Tibial nerve (tissue), 4 donors: ENCODE measurements around the gene C19orf33. TPM values are rescaled to one million over a fixed set of nuclear protein-coding genes. Genes with fewer than 3 reads are reported as not detected.

Experiments used
- DNase-seq, 2 donors: peaks; one replicate each; pipeline ENCODE4 v3.0.0-alpha.2; 2019; ENCODE audit warnings: low spot score in 2 of 2
- H3K27ac ChIP-seq, 4 donors: fragments of 200-600 bp; sonication (generic) in 3 of 4; one replicate each; pipeline ENCODE4 v1.5.1; 2017 to 2019; ENCODE audit warnings: mild to moderate bottlenecking in 1 of 4
- H3K27me3 ChIP-seq, 2 donors: fragments of 200-600 bp; sonication (generic) in 1 of 2; one replicate each; pipeline versions ENCODE4 v1.5.1 to v1.6.0; 2017 to 2019
- H3K36me3 ChIP-seq, 3 donors: fragments of 200-600 bp; sonication (generic); one replicate each; pipeline ENCODE4 v1.5.1; 2018 to 2019
- H3K4me1 ChIP-seq, 4 donors: fragments of 200-600 bp; sonication (generic) in 3 of 4; one replicate each; pipeline ENCODE4 v1.5.1; 2017 to 2019
- H3K4me3 ChIP-seq, 4 donors: fragments of 200-600 bp; sonication (generic) in 3 of 4; one replicate each; pipeline ENCODE4 v1.5.1; 2017 to 2019; ENCODE audit warnings: mild to moderate bottlenecking in 1 of 4, moderate library complexity in 1 of 4
- H3K9me3 ChIP-seq, 4 donors: fragments of 200-600 bp; sonication (generic) in 3 of 4; one replicate each; pipeline ENCODE4 v1.5.1; 2017 to 2019
- EP300 ChIP-seq, 2 donors: sonication (generic); formaldehyde crosslinking; IDR thresholded peaks; one replicate each; pipeline ENCODE4 v1.6.1; 2017; ENCODE audit warnings: antibody characterized with exemption in 2 of 2, mild to moderate bottlenecking in 1 of 2
- POLR2A ChIP-seq, 2 donors: fragments of 450-650 bp; IDR thresholded peaks; one replicate each; pipeline ENCODE4 v1.6.1; 2017; ENCODE audit warnings: antibody characterized with exemption in 2 of 2, mild to moderate bottlenecking in 2 of 2, moderate library complexity in 2 of 2
- WGBS, 2 donors: methylation state at CpG; one replicate each; pipeline ENCODE4 v1.1.5; 2018; 5-methylcytosine and 5-hydroxymethylcytosine counted together
- total RNA-seq, 4 donors: library from RNA; depleted of rRNA; stranded (reverse); fragments of >200 nt; gene quantifications; one replicate each; pipeline ENCODE4 v1.1.0, GENCODE V29; 2016
- TF ChIP-seq, protein P1 (sequence below), 5 experiments: fragments of 200-600 bp in 3 of 5; fragments of 450-650 bp in 2 of 5; sonication (generic) in 3 of 5; IDR thresholded peaks; one replicate each; pipeline ENCODE4 v1.5.1; 2016 to 2019; ENCODE audit warnings: antibody characterized with exemption in 5 of 5, mild to moderate bottlenecking in 3 of 5, moderate library complexity in 2 of 5

Gene C19orf33
- total RNA-seq, 4 donors from 2014 or later = 76.8 to 627 (median 335) TPM

DNA sequence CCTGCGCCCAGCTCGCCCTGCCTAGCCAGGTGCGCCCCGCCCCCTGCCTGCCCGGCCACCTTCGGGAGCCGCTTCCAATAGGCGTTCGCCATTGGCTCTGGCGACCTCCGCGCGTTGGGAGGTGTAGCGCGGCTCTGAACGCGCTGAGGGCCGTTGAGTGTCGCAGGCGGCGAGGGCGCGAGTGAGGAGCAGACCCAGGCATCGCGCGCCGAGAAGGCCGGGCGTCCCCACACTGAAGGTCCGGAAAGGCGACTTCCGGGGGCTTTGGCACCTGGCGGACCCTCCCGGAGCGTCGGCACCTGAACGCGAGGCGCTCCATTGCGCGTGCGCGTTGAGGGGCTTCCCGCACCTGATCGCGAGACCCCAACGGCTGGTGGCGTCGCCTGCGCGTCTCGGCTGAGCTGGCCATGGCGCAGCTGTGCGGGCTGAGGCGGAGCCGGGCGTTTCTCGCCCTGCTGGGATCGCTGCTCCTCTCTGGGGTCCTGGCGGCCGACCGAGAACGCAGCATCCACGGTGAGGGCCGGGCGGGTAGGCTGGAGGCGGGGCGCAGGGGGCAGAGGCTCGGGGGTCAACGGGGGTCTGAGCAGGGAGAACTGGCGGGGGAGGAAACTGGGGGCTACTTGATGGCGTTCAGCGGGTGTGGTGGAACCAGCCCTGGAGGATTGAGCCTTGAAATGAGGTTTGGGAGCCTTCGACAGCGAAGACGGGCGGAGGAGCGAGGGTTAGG is 39.4 kb upstream of the C19orf33 start, which contains the start of gene SPINT2:
Gene SPINT2, plus strand, starts transcription at position 88 of the 727 bp plus-strand sequence. Its CDS starts 320 bp downstream, at position 408.
- DNase-seq = no peak
- H3K4me1 ChIP-seq = peaks cover 0 to 41% (median 8%) of the 10 kb centered on the region in 4 donors
- peak within 1 kb of the TSS in 3 of 4 donors; percentile 82 to 93 (median 86) for H3K27ac ChIP-seq
- H3K36me3 ChIP-seq = no peaks in the 10 kb centered on the region
- 23 to 32% methylated on average over 18 to 25 of the region's 78 CpGs for WGBS, 2 donors
- H3K27me3 ChIP-seq = peaks cover 0 to 7% of the 10 kb centered on the region in 2 donors
- TF ChIP-seq, protein P1, sequence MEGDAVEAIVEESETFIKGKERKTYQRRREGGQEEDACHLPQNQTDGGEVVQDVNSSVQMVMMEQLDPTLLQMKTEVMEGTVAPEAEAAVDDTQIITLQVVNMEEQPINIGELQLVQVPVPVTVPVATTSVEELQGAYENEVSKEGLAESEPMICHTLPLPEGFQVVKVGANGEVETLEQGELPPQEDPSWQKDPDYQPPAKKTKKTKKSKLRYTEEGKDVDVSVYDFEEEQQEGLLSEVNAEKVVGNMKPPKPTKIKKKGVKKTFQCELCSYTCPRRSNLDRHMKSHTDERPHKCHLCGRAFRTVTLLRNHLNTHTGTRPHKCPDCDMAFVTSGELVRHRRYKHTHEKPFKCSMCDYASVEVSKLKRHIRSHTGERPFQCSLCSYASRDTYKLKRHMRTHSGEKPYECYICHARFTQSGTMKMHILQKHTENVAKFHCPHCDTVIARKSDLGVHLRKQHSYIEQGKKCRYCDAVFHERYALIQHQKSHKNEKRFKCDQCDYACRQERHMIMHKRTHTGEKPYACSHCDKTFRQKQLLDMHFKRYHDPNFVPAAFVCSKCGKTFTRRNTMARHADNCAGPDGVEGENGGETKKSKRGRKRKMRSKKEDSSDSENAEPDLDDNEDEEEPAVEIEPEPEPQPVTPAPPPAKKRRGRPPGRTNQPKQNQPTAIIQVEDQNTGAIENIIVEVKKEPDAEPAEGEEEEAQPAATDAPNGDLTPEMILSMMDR (IDR thresholded peaks at IDR 0.05) = no peak
- TF ChIP-seq POLR2A (IDR thresholded peaks at IDR 0.05) (no peak), EP300 (IDR thresholded peaks at IDR 0.05) (no peak)
- H3K4me3 ChIP-seq = peak within 1 kb of the TSS; percentile 25 to 75 (median 69)
- no peaks in the 10 kb centered on the region for H3K9me3 ChIP-seq

DNA sequence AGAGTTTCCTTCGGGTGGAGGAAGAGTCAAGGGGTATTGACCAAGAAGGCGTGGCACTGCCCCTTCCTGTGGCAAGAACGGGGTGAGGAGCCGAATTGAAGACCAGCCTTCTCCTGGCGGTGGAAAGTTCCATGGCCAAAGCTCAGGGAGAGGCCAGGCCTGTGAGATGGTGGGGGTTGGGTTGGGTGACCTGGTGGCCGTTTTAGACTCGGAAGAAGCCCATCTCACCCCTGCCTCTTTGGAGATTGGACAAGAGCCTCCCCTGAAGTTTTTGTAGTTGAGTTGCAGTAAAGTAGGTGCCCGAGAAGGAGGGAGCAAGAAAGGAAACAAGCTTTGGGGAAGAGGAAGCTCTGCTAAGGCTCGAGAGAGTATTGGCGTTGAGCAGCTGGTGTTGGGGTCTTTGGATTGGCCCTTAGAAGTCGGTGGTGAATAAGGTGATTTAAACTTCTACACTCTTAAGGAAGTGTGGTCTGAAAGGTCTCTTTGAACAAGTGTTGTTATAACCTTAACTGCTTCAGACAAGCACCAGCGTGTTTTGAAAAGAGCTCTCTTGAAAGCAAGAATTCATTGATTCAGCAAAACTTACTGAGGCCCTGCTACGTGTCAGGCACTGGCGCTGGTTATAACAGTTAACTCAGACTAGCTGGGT is 38.7 kb upstream of the C19orf33 start:
- WGBS, 2 donors = 43 to 51% methylated on average over 14 of the region's 14 CpGs
- no peak for DNase-seq
- Histone ChIP-seq H3K36me3 (no peaks in the 10 kb centered on the region), H3K9me3 (no peaks in the 10 kb centered on the region), H3K4me3 (peak overlapping the region; percentile 25 to 75 (median 69)), H3K4me1 (peaks cover 0 to 41% (median 8%) of the 10 kb centered on the region in 4 donors), H3K27ac (peak overlapping the region in 3 of 4 donors; percentile 82 to 93 (median 86)), H3K27me3 (peaks cover 0 to 7% of the 10 kb centered on the region in 2 donors)
- TF ChIP-seq, protein P1 (IDR thresholded peaks at IDR 0.05) = no peak
- TF ChIP-seq EP300 (IDR thresholded peaks at IDR 0.05) = no peak
- no peak for TF ChIP-seq POLR2A (IDR thresholded peaks at IDR 0.05)

DNA sequence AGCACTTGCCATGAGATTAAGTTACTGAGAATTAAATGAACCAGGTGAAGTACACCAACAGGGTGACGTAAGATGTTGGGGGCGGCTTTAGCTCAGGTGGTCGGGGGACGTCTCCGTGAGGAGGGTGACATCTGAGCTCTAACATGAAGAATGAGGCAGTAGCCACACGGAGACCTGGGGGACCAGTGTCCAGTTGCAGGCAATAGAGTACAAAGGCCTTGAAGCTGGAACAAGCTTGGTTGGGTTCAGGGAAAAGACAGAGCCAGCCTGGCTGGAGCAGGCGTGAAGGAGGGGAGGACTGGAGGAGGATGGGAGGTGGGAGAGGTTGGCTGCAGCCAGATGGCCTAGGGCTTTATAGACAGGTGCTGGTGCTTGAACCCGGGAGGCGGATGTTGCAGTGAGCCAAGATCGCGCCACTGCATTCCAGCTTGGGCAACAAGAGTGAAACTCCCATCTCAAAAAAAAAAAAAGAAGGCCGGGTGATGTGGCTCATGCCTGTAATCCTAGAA is 38.1 kb upstream of the C19orf33 start:
- Histone ChIP-seq H3K9me3 (no peaks in the 10 kb centered on the region), H3K36me3 (no peaks in the 10 kb centered on the region), H3K27me3 (peaks cover 0 to 7% of the 10 kb centered on the region in 2 donors), H3K4me1 (peaks cover 0 to 41% (median 8%) of the 10 kb centered on the region in 4 donors), H3K27ac (peak overlapping the region in 2 of 4 donors; percentile 86 to 93), H3K4me3 (peak overlapping the region in 1 of 4 donors; percentile 75)
- TF ChIP-seq POLR2A (IDR thresholded peaks at IDR 0.05) (no peak), EP300 (IDR thresholded peaks at IDR 0.05) (no peak)
- TF ChIP-seq, protein P1 (IDR thresholded peaks at IDR 0.05) = no peak
- no peak for DNase-seq
- WGBS, 2 donors = 87 to 92% methylated on average over 12 of the region's 12 CpGs

DNA sequence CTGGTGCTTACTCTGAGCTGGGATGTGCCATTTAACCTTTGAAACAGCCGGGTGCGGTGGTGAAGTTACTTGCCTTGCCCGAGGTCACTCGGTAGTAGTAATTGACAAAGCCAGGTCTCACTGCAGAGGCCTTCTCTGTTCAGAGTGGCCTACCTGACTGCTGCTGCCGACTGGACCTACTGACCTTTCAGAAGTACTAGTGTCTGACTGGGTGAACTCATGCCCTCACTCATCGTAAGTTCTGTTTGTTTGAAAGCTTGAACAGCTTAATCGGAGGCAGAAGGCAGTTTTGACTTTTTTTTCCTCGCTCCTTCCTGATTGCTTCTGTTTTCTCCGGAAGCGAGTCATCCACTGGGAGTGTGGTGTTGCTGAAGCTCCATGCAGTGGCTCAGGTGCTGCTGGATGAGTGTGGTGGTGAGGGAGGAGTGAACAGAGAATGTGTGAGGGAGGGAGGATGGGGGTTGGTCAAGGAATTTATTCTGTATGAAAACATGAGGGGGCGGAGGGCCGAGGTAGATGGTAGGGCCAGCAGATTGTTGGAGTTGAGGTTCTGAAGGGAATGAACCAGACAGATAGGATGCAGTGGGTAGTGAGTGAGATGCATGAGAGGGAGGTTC is 37.0 kb upstream of the C19orf33 start:
- no peak for DNase-seq
- H3K36me3 ChIP-seq = no peaks in the 10 kb centered on the region
- peak overlapping the region in 3 of 4 donors; percentile 1 to 93 (median 55) for H3K27ac ChIP-seq

More for the DNA sequence above, 37.0 kb upstream of the C19orf33 start:
- Histone ChIP-seq H3K4me3 (no peak overlapping the region), H3K9me3 (no peaks in the 10 kb centered on the region), H3K27me3 (peaks cover 0 to 7% of the 10 kb centered on the region in 2 donors), H3K4me1 (peaks cover 0 to 41% (median 8%) of the 10 kb centered on the region in 4 donors)
- WGBS, 2 donors = 58 to 69% methylated on average over 12 of the region's 12 CpGs
- TF ChIP-seq, protein P1 (IDR thresholded peaks at IDR 0.05) = no peak
- no peak for TF ChIP-seq POLR2A (IDR thresholded peaks at IDR 0.05)
- no peak for TF ChIP-seq EP300 (IDR thresholded peaks at IDR 0.05)
